Right forelimb (tissue), 1 donor: ENCODE data around the gene BABAM1.
"Not testable (repeated sequence)": the region's sequence is repeated elsewhere in the genome, so short reads cannot be mapped to it uniquely, and the experiment has no call there.

Experiments used
- DNase-seq: peaks from one replicate; pipeline ENCODE4 v3.0.0-alpha.2; 2018

BABAM1 gene

GRCh38 chr19:17243830-17244617 lies 23.2 kb upstream of the BABAM1 start:
- no peak for DNase-seq

- DNase-seq, result no peak
These were observed 22.4 kb upstream of the BABAM1 start for GRCh38 chr19:17244618-17245534.

- no peak for DNase-seq
These were observed 21.7 kb upstream of the BABAM1 start, which contains the start of gene NR2F6 for GRCh38 chr19:17245535-17245984. NR2F6 (minus strand) TSS chr19:17245919; CDS start chr19:17245220, 699 bp downstream.

- no peak for DNase-seq
These were observed 20.4 kb upstream of the BABAM1 start for GRCh38 chr19:17246681-17247425.

GRCh38 chr19:17248011-17248776 lies 19.0 kb upstream of the BABAM1 start:
- DNase-seq, result no peak

- DNase-seq, result no peak
These were observed 17.2 kb upstream of the BABAM1 start for GRCh38 chr19:17249887-17250548.

- DNase-seq, result no peak
These were observed 12.6 kb upstream of the BABAM1 start for GRCh38 chr19:17254636-17255035.

GRCh38 chr19:17255150-17255621 lies 12.1 kb upstream of the BABAM1 start:
- no peak for DNase-seq

GRCh38 chr19:17256130-17256529 lies 11.1 kb upstream of the BABAM1 start:
- DNase-seq, result no peak

GRCh38 chr19:17259118-17259780 lies 8.0 kb upstream of the BABAM1 start:
- DNase-seq, result no peak

GRCh38 chr19:17259934-17260333 lies 7.3 kb upstream of the BABAM1 start:
- DNase-seq, result no peak

- peak; percentile 71 for DNase-seq
These were observed 6.4 kb upstream of the BABAM1 start for GRCh38 chr19:17260842-17261325.

GRCh38 chr19:17262557-17262956 lies 4.7 kb upstream of the BABAM1 start:
- DNase-seq, result no peak

- DNase-seq, result no peak
These were observed 3.3 kb upstream of the BABAM1 start for GRCh38 chr19:17263712-17264640.

- DNase-seq, result no peak
These were observed 2.6 kb upstream of the BABAM1 start, which contains the start of gene USHBP1 for GRCh38 chr19:17264641-17264979. USHBP1 (minus strand) TSS chr19:17264745; CDS start chr19:17264299, 446 bp downstream.

- DNase-seq, result no peak
These were observed 1.2 kb upstream of the BABAM1 start for GRCh38 chr19:17266026-17266425.

- DNase-seq, result no peak
These were observed 661 bp upstream of the BABAM1 start for GRCh38 chr19:17266589-17266974.

GRCh38 chr19:17268754-17269153 lies 1.5 kb downstream of the BABAM1 start:
- DNase-seq, result no peak

- DNase-seq, result not testable (repeated sequence)
These were observed 7.6 kb downstream of the BABAM1 start for GRCh38 chr19:17274892-17275291.
